Inferior parietal cortex (tissue), 1 donor: ENCODE measurements around the gene UROS.
A peak's percentile ranks its signal among the peaks of the same experiment; 100 is the strongest.

Source experiments
- DNase-seq: peaks from one replicate; pipeline ENCODE4 v3.0.0-alpha.2; 2016; ENCODE audit errors: extremely low spot score

Gene UROS

DNA sequence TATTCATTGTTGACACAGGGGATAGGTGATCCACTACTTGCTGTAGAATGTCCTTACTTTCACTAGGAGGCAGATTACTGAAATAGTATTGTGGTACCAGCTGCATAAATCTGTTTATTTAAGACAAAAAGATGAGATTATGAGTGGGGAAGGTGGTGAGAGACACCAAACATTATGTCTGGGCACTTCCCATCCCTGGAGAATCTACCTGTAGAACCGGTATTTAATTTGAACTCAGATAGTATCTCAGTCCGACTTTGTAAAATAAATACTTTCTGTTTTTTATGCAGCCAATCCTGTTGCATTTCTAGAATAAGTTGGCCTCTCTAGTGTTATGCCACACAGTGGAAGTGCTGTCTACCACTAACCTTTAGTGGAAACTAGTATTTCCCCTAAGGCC, 13.7 kb upstream of the UROS start:
- DNase-seq: no peak

DNA sequence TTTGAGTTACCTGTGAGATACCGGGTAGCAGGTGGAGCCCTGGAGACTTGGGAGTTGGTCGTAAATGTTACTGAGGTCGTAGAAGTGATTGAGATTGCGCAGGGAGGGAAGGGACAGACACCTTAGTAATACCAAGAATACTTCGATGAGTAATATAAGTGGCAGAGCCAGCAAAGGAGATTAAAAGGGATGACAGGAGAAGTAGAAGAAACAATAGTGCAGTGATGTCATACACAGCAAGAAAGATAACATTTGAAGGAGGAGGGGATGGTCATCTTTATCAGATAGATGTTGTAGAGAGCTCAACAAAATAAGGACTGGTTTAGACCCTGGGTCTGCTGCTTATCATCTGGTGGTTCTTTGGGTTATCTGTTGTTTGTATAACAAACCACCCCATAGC, 5.3 kb upstream of the UROS start:
- DNase-seq: no peak

DNA sequence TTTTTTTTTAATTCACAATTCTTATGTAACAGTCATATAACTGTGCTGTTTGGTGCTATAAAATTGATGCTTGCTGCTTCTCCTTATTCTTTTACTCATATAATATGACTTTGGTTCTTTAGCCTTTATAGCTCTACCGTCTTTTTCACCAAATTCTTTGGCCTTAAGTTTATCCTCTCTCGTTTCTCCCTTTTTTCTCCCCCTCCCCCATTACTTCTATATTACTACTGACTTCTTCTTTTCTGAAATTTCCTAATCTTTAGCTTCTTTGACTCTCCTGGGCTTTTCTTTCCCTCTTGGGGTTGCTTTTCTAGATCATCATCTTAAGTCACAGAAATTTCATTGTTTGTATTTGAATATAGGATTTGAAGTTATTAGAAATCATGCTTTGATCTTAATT, 4.1 kb upstream of the UROS start:
- DNase-seq: no peak

DNA sequence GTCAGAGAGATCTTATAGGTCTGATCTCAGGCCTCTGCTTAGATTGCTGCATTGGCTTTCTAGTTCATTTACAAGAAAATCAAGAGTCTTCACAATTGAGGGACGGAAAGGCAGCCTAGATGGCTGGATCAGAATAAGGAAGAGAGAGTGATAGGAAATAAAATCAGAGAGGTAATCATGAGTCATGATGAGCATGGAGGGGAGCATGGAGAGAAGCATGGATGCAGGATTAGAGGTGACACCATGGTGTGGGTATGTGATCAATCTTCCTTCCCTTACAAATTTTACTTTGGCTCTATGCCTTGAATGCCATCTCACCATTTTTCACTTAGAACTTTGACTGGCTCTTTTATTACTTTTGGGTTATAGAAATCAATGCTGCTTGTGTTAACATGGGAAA, 1.7 kb upstream of the UROS start:
- DNase-seq: no peak

DNA sequence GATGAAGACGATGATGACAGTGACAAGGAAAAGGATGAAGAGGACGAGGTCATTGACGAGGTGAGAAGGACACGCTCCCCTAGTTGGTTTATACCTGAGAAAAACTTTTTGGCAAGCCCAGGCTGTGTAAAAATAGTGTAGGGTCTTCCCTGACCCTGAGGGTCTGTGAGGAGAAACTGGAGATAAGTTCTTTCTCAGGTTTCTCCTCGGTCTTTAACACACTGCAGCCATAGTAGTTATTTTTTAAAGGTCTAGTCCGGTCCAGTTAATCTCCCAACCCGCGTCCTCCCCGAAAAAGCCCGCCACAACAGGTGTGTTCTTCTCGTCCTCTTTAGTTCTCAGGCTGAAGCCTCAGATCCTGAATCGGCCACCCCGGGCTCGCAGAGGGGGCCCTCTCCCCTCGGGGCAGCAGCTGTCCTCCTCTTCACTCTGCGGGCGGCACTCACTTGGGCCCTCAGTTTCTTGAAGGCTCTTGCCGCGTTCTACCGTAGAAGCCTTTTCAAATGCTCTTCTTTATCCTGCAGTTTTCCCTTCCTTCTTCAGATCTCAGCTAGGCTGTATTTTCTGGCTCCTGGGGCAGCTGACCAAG, 699 bp upstream of the UROS start:
- DNase-seq: no peak

DNA sequence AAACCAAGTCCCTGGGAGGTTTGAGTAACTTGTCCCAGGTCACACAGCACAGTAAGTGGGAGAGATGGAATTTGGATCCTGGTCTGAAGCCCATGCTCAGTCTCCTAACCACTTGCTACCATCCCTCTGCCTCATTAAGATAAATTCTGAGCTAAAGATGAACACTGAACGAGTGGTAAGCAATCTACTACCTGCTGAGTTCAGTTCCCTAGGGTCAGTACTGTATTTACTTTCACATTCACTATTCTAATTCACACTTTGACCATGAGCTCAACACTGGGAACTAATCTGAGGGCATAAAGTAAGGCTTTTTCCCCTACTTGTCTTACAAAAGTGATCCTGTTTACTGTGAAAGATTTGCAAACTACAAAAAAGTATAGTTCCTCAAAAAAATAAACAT, 2.4 kb downstream of the UROS start:
- DNase-seq: no peak

DNA sequence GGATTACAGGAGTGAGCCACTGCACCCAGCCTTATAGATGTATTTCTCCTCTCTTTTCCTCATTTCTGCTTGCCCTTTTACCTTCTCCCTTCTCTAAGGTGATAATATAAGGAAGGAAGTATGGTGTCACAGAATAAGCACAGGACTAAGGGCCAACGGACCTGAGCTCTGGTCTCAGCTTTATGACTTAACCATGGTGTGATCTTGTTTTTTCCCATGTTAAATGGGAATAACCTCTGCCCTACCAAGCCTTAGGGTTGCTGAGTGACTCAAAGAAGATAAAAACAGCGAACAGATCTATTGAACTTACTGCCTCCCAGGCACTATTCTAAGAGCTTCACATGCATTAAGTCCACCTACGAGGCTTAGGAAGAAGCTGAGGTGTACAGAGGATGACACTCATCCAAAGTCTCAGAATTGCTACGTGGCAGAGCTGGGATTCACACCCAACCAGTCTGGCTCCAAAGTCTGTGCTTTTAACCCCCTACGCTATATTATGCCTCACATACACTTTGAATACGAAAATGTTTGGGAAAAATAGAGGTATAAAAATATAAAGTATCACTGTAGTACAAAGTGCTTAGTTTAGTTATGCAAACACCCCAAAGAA, 5.6 kb downstream of the UROS start:
- DNase-seq: no peak

DNA sequence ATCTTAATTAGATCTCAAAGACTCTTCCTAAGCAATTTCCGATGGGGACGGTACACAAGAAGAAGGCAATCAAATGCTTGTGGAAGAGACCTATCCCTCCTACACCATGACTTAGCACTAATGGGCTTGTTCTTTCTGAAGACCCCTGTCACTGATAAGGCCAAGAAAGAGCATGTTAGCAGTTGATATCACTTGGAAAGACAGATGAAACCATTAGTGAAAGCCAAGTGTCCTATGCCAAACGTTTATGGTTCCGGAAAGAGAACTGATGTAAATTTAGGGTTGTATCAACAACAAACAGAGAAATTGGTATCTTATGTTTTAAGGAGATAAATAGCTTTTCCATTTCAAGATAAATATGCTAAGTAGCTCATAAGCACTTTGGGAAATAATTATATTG, 6.5 kb downstream of the UROS start:
- DNase-seq: no peak

DNA sequence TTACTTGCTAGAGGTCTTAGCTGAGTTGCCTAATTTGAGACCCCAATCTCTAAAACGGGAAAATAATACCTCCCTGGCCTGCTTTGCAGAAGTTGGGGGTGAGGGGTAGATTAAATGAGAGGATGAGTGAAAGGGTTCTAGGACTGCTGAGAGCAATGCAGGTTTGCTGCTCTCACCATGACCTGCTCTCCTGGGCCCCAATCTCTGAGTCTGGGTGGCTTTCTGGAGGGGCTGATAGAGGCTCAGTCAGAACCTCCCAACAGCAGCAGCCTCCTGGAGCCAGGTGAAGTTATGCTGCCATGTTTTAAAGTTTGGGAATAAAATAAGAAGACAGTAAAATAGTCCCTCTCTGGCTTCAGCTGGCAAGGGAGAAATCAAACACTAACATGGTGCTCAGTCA, 7.3 kb downstream of the UROS start:
- DNase-seq: no peak

DNA sequence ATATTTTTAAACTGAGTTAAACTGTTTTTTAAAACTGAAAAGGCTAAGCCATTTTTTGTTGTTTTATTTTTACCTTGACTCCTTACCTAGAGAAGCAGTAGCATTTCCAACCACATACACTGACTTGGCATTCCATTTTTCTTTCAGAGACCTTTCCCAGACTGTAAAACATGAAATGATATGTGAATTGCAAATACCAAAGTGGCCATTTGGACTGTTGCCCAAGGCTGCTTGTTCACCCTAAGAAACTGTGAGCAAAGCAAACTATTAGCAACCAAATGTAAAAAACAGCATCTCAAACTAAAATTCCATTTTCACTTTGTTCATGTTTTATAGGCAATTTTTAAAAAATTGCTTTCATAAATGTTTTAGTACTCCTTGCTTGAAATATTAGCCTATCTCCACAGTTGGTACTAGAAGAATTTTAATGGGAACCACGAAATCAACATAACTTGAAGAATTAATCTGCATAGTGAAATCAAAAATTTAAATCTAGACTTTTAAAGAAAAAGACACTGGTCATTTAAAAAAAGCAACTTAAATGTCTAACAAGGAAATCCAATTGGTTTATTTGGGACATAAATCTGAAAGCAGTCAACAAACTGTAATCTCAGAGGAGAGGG, 10.8 kb downstream of the UROS start:
- no peak for DNase-seq

DNA sequence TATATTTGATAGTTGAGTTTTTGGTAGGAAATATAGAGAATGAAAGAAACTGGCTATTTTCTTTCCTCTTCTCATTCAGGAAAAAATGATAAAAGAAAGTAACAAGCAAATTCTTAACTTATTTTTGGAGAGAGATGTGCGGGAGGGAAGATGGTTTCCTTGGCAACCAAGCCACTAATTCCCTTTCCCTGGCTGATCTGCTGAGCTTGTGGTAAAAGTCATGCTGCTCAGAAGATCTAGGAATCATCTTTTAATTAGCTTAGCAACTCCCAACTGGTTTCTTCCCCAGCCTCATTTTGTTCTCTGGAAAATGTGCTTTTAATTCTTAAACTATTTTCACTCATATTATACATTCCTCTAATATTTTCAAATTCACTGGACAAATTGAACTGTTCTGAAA, 11.8 kb downstream of the UROS start:
- DNase-seq: no peak

DNA sequence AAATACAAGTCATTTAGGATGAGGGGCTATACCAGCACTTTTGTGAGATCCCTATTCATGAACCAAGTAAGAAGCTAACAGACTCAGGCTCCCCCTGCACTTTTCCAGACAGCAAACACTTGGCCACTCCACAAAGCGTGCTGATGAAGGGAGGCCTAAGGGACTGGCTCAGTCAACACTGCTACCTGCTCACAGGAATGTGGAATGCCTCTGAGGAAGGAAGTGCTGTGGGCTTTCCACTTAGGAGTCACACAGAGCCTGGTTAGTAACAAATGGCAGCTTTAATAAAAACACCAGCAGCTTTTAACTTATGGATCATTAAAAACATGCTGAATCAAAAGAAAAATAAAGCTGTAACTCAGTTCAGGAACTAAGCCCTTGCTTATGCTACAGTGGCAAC, 15.0 kb downstream of the UROS start:
- no peak for DNase-seq

DNA sequence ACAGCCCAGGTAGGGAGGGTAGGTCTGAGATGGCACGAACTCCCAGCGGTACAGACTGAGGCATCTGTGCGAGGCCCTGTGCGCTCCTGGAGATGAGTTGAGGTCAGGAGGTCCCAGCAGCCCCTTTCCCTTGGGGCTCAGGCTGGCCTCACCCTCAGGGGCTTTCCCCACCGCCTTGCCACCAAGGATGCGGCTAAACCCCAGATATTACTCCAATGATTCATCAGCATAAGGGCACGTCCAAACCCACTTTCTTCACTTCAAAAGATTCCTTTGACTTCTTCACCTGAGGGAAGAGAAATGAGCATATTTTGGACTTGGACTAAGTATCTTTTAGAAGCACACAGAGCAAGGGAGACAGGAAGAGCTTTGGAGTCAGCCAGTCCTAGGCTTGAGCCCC, 20.3 kb downstream of the UROS start:
- no peak for DNase-seq

DNA sequence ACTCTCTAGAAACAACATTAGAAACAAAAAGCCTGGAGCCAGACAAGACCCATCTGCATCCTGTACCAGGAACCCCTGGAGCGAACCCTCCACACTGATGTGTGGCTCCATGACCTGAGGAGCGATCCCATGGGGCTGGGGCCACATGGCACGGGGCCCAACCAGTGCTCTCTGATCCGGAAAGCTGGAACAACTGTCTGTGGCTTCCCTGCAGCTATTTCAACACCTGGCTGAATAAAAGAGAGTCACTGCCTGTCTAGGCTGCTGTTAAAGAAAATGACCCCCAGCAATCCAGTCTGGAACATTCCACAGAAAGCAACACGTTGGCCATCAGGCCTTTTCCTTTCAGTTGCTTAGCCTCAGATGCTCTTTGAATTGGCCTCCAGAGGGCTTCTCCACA, 20.9 kb downstream of the UROS start:
- DNase-seq: no peak

DNA sequence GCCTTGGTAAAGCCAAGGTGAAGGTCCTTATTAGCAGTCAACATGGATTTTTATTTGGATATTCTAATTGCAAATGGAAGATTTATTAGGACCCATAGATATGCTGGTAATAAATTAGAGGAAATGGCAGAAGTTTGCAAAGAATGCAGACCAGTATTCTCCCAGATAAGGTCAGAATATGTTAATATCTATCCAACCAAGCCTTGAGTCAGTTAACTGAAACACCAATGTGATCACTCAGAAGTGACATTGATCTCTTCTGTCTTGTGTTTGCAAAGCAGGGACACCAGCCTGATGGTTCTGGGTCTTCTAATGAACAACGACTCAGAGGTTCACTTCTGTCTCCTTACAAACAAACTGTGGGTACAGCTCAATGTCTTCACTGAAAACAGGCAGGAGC, 21.5 kb downstream of the UROS start:
- no peak for DNase-seq

DNA sequence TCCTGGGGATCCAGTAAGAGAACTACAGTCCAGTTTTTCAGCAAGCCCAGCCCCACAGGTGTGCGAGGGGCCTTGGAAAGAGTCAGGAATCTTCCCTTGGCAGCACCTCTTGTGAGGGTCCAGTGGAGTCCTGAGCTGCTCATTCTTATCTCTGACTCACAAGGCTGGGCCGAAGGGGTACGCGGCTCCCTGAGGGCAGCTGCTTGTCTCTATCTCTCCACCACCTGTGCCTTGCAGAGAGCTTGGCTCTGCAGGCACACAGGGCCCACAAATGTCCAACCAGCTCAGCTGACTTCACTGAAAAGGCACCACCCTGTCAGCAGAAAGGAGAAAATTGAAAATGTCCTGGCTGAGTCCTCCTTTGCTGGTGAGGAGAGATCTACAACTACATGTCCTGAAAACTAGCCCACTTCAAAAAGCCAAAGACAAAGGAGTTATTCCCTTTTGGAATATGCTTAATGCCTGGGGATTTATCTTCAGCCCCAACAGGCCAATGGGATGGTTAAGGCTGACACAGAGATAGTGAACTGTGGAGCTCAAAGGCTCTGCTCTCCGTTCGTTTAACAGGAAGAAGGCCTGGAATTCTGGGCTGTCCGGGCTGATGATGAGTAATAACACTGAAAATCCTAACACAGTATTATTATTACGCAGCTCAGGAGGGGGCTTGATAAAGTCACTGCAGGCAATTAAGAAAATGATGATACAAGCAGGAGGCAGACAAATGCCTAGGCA, 23.4 kb downstream of the UROS start:
- DNase-seq: no peak

DNA sequence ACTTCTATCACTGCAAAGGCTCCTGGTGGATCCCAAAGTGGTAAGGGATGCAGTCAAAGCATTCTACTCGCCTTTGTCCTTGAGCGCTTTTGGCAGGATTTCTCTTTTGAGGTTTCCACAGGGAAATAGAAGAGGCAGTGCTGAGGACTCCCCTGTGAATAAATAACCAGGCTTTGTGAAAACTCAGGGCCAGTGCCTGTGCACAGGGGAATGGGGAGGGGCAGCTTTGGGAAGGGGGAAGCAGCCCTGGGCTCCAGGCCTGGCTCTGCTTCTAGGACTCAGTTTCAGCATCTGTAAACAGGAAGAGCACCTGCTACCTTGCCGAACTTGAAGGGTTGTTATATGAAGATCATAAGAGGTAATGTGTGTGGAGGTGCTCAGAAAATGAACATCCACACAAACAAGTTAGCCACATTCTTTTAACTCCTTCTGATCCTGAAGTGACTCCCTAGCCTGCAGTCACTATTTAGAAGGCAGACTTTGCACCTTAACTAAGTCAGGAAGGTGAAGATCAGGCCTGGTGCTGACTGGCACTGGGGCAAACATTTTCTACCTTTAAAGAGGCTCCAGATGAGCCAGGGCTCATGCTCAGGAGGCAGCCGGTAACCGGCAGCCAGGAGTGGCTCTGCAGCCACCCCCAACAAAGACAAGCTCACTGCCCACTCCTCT, 24.9 kb downstream of the UROS start:
- no peak for DNase-seq

DNA sequence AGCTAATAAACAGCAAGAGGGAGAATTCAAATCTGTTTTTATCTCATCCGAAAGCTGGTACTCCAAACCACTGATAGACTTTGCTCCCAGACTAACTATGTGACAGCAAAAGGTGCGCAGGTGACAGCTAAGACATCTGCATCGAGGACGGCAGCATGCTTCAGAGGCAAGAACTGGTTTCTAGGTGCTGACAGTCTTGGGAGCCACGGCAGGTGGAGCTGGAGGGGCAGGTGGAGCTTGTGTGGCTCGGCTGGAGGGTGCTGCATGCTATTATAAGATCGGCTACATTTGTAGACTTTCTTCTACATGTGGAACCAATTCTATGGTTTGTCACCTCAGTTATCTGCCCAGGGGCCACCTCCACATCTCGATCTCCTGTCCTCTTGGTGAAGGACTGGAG, 25.6 kb downstream of the UROS start:
- DNase-seq: no peak

DNA sequence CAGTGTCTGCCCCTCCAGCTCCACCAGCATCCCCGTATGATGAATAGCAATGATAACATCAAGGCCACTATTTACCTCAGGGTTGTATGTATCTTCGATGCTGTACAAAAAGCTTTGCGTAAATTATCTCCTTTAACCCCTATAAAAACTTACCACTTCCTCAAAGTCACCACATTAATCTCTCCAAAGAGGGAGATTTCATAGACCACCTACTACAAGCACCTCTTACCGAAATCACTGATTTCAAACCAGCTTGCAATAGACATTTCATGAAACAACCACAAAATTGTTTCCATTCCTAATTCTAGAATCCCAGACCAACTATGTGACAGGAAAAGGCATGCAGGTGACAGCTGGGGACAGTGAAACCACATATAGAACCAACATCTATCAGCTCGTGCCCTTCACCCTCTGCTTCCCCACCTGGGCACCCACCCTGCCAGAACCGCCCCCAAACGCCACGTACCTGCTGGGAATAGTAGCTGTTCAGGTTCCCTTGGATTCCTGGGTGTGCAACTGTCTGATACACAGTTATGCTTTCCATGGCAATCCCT, 27.3 kb downstream of the UROS start:
- no peak for DNase-seq

DNA sequence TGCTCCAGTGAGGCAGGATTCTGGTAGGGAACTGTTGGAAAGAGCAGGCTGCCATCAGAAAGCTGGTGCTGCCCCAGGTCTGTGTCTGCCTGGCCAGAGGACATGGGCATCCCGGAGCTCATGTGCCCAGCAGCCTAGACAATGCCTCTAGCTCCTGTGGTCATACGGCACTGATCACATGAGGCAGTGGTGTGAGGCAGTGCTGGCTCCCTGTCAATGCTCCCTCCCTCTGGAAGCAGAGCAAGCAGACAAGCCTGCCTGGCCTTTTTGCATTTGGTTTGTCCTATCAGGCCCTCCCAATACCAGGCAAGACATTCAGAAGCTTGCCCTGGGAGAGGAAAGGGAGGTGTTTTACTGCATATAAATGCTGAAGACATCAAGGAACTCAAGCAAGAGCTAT, 27.9 kb downstream of the UROS start:
- DNase-seq: peak; percentile 78

DNA sequence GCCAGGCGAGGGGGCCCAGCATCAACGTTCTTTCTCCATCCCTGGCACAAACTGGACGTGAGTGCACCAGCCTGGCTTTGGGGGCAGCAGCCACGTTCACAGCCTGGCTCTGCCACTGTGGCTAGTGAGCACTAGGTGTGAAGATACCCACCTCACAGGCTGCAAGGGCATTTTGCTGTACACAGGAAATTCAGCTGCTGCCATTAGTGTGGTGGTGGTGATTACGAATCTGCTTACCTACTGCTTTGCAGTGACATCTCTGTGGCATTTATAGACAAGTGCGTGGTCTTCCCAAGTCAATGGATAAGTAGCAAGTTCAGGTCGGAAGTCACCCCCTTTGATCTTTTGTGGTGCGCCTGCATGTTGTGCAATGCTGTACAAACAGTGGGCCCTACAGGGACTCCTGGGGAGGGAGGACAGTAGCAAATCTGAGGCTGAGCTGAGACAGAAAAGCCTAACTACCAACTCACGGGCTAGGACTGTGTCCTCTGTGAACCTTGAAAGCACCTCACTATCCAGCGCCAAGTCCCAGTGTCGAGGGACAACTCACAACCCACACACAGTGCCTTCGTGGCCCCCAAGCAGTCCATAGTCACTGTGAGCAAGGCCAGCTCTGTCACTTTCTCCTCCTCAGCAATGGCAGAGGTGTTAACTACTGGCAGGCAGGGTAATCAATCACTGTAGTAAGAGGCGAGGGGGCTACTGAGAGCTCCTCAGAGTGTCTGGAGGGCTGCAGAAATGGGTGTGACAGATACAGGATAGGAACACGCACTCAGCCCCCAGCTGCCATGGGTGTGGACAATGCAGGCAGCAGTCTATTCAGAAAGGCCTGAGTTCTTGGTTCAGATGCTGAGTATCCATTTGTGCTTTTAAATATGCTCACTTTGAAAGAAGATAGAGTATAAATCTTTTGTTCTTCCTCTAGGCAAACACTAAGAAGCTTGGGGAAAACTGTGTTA, 30.4 kb downstream of the UROS start:
- no peak for DNase-seq
